HepG2 (cell line): Measurements from ENCODE around the gene RAB3B. TPM values are rescaled to one million over a fixed set of nuclear protein-coding genes. Genes with fewer than 3 reads are reported as not detected.

Experiments
- FOXA1 ChIP-seq, 2 experiments: fragments of 450-650 bp in 1 of 2; sonication (generic) in 1 of 2; formaldehyde crosslinking in 1 of 2; IDR thresholded peaks; 2 replicates each; pipeline versions ENCODE4 v1.4.0 to v1.6.1; 2016 to 2020; ENCODE audit warnings: missing genetic modification reagents in 1 of 2
- HBP1 ChIP-seq: IDR thresholded peaks from 2 replicates; pipeline ENCODE4 v1.6.1; 2016; ENCODE audit warnings: low read depth, control low read depth
- IRF1 ChIP-seq: sonication (generic); formaldehyde crosslinking; IDR thresholded peaks from 2 replicates; pipeline ENCODE4 v1.4.0; 2020; ENCODE audit warnings: low read depth, mild to moderate bottlenecking, missing genetic modification reagents
- JUND ChIP-seq: sonication (generic); formaldehyde crosslinking; IDR thresholded peaks from 2 replicates; pipeline ENCODE4 v1.8.0; 2022; ENCODE audit warnings: mild to moderate bottlenecking, missing genetic modification reagents
- KLF16 ChIP-seq, 2 experiments: sonication (generic) in 1 of 2; formaldehyde crosslinking in 1 of 2; IDR thresholded peaks; 2 replicates each; pipeline versions ENCODE4 v1.6.1 to v1.8.0; 2016 to 2023; ENCODE audit warnings: missing genetic modification reagents in 2 of 2, missing compliant biosample characterization in 1 of 2
- MLX ChIP-seq: IDR thresholded peaks from 2 replicates; pipeline ENCODE4 v1.6.1; 2016
- PRDM10 ChIP-seq: sonication (generic); formaldehyde crosslinking; IDR thresholded peaks from 2 replicates; pipeline ENCODE4 v1.4.0; 2020; ENCODE audit warnings: low read depth, missing genetic modification reagents
- SAP130 ChIP-seq: IDR thresholded peaks from 2 replicates; pipeline ENCODE4 v1.6.1; 2016; ENCODE audit warnings: low read depth
- SMAD3 ChIP-seq: sonication (generic); formaldehyde crosslinking; IDR thresholded peaks from 2 replicates; pipeline ENCODE4 v1.4.0; 2020; ENCODE audit warnings: missing genetic modification reagents
- SSRP1 ChIP-seq: IDR thresholded peaks from 2 replicates; pipeline ENCODE4 v1.6.1; 2016; ENCODE audit warnings: control low read depth
- ZBTB7B ChIP-seq: sonication (generic); formaldehyde crosslinking; IDR thresholded peaks from 2 replicates; pipeline ENCODE4 v1.4.0; 2020; ENCODE audit warnings: missing genetic modification reagents
- ZKSCAN8 ChIP-seq: IDR thresholded peaks from 2 replicates; pipeline ENCODE4 v1.6.1; 2016; ENCODE audit warnings: borderline replicate concordance, missing genetic modification reagents, missing compliant biosample characterization
- ZNF10 ChIP-seq: sonication (generic); formaldehyde crosslinking; IDR thresholded peaks from 2 replicates; pipeline ENCODE4 v1.4.0; 2020; ENCODE audit warnings: mild to moderate bottlenecking, low read depth, missing genetic modification reagents, borderline replicate concordance
- ZNF235 ChIP-seq: sonication (generic); formaldehyde crosslinking; IDR thresholded peaks from 2 replicates; pipeline ENCODE4 v1.8.1; 2023; ENCODE audit warnings: mild to moderate bottlenecking, missing genetic modification reagents, borderline replicate concordance
- ZNF34 ChIP-seq: sonication (generic); formaldehyde crosslinking; IDR thresholded peaks from 2 replicates; pipeline ENCODE4 v1.4.0; 2020; ENCODE audit warnings: mild to moderate bottlenecking, missing genetic modification reagents, borderline replicate concordance
- ZNF550 ChIP-seq: sonication (generic); formaldehyde crosslinking; IDR thresholded peaks from 2 replicates; pipeline ENCODE4 v1.4.0; 2020; ENCODE audit warnings: mild to moderate bottlenecking, missing genetic modification reagents, borderline replicate concordance
- ZNF570 ChIP-seq: sonication (generic); formaldehyde crosslinking; IDR thresholded peaks from 2 replicates; pipeline ENCODE4 v1.4.0; 2020; ENCODE audit warnings: mild to moderate bottlenecking, missing genetic modification reagents, borderline replicate concordance
- ZNF597 ChIP-seq: sonication (generic); formaldehyde crosslinking; IDR thresholded peaks from 2 replicates; pipeline ENCODE4 v1.5.0; 2020; ENCODE audit warnings: missing genetic modification reagents
- ZNF644 ChIP-seq: IDR thresholded peaks from 2 replicates; pipeline ENCODE4 v1.6.1; 2016; ENCODE audit warnings: low read depth
- ZNF674 ChIP-seq: sonication (generic); formaldehyde crosslinking; IDR thresholded peaks from 2 replicates; pipeline ENCODE4 v1.5.0; 2020; ENCODE audit warnings: low read depth, mild to moderate bottlenecking, missing genetic modification reagents
- ZNF773 ChIP-seq: sonication (generic); formaldehyde crosslinking; IDR thresholded peaks from 2 replicates; pipeline ENCODE4 v1.4.0; 2020; ENCODE audit warnings: missing genetic modification reagents, borderline replicate concordance
- ZSCAN29 ChIP-seq: sonication (generic); formaldehyde crosslinking; conservative IDR thresholded peaks from 2 replicates; pipeline ENCODE4 v1.4.0; 2020; ENCODE audit warnings: mild to moderate bottlenecking, missing genetic modification reagents
- polyA plus RNA-seq, 8 experiments: library from polyadenylated mRNA; depleted of rRNA in 3 of 8; stranded (reverse) in 7 of 8; unstranded in 1 of 8; fragments of >200 nt; fragmentation: Illumina TruSeq in 4 of 8; extraction: Trizol in 4 of 8; gene quantifications; 2 replicates each; pipeline versions ENCODE4 v1.2.1 to v1.2.3, GENCODE V29; 2011 to 2016; ENCODE audit warnings: low read depth in 4 of 8, missing spikeins in 1 of 8, mixed read lengths in 1 of 8; ENCODE audit not compliant: insufficient read depth in 1 of 8
- total RNA-seq, 5 experiments: library from RNA; depleted of rRNA; stranded (reverse); fragments of >200 nt; fragmentation: Illumina TruSeq; extraction: Trizol; gene quantifications; 2 replicates each; pipeline ENCODE4 v1.2.3, GENCODE V29; 2016; ENCODE audit warnings: low read depth in 1 of 5

The RAB3B gene
- total and polyA plus RNA-seq, 2 of the 13 experiments (the other 11 are each of a cell fraction or from before 2014, with no cell fraction given) = 1.0 to 1.2 TPM

- TF ChIP-seq ZSCAN29 (CRISPR knock-in tag) (no peak), ZNF10 (CRISPR knock-in tag) (no peak), IRF1 (CRISPR knock-in tag) (no peak), MLX (CRISPR knock-in tag) (peak; percentile 67), HBP1 (CRISPR knock-in tag) (no peak), ZNF570 (CRISPR knock-in tag) (no peak), SSRP1 (CRISPR knock-in tag) (no peak), ZKSCAN8 (CRISPR knock-in tag) (no peak), ZNF550 (CRISPR knock-in tag) (no peak), ZNF674 (no peak), PRDM10 (no peak), FOXA1 (IDR thresholded peaks at IDR 0.05) (no peak), FOXA1 (CRISPR knock-in tag; IDR thresholded peaks at IDR 0.05) (peak; percentile 77), ZNF773 (CRISPR knock-in tag) (no peak), ZNF34 (CRISPR knock-in tag) (no peak), ZNF597 (no peak), SAP130 (CRISPR knock-in tag) (peak; percentile 70), KLF16 (CRISPR knock-in tag; IDR thresholded peaks at IDR 0.05) (no peak), ZBTB7B (CRISPR knock-in tag) (0 out of 2 replicates have a peak, but pooled peaks have one; percentile 34), SMAD3 (no peak), ZNF644 (CRISPR knock-in tag) (peak; percentile 64), ZNF235 (CRISPR knock-in tag) (no peak), JUND (CRISPR knock-in tag) (peak; percentile 90)
Observed at GRCh38 chr1:51976846-51977602, 13.5 kb downstream of the RAB3B start (continued).
